ENCODE data around the gene SHB.

- TF ChIP-seq, protein P1, sequence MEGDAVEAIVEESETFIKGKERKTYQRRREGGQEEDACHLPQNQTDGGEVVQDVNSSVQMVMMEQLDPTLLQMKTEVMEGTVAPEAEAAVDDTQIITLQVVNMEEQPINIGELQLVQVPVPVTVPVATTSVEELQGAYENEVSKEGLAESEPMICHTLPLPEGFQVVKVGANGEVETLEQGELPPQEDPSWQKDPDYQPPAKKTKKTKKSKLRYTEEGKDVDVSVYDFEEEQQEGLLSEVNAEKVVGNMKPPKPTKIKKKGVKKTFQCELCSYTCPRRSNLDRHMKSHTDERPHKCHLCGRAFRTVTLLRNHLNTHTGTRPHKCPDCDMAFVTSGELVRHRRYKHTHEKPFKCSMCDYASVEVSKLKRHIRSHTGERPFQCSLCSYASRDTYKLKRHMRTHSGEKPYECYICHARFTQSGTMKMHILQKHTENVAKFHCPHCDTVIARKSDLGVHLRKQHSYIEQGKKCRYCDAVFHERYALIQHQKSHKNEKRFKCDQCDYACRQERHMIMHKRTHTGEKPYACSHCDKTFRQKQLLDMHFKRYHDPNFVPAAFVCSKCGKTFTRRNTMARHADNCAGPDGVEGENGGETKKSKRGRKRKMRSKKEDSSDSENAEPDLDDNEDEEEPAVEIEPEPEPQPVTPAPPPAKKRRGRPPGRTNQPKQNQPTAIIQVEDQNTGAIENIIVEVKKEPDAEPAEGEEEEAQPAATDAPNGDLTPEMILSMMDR (optimal IDR thresholded peaks at IDR 0.05 in 1 of 3, IDR thresholded peaks at IDR 0.05 in 1 of 3, conservative IDR thresholded peaks at IDR 0.05 in 1 of 3; ENCODE audit: extremely low read depth in 1 of 3, insufficient read depth in 2 of 3, low read length in 3 of 3): no peak
- TF ChIP-seq EZH2 (IDR thresholded peaks at IDR 0.05; ENCODE audit: low read length): no peak
Observed at GRCh38 chr9:38018958-38019602, 49.9 kb downstream of the SHB start.
